ENCODE measurements around the gene TMEM235.

DNA sequence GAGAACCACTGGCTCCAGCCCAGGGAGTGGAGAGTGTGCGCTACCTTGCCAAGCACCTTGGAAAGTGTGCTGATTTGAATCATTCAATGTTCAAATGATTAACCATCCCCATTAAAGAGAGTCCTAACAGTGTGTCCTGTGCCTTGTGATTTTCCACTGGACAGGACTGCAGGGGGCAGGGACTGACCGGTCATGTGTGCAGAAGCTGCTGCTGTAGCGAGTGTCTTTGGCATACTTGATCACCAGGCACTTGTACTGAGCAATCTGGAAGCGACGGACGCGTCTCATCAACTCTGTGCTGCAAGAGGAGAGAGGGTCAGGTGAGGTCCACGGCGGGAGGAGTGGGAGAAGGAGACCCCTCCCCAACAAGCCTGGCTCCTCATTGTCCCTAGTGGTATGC lies 46.6 kb upstream of the TMEM235 start:
- TF ChIP-seq CTCF (IDR thresholded peaks at IDR 0.05) (no peak), POLR2AphosphoS5 (IDR thresholded peaks at IDR 0.05) (no peak)
